CD8-positive, alpha-beta memory T cell (primary cell): ENCODE results near the gene PABPN1L. TPM values are rescaled to one million over a fixed set of nuclear protein-coding genes. Genes with fewer than 3 reads are reported as not detected.
"Not testable (repeated sequence)": the region's sequence is repeated elsewhere in the genome, so short reads cannot be mapped to it uniquely, and the experiment has no call there.

Experiments used
- CTCF ChIA-PET: fragments of 350-600 bp; sonication (Branson Sonifier 250); formaldehyde crosslinking; loops from one replicate; lab custom pipeline; 2021; ENCODE audit warnings: antibody characterized with exemption; lab: Charles Lee
- POLR2A ChIA-PET: fragments of 350-600 bp; sonication (Branson Sonifier 250); formaldehyde crosslinking; loops from one replicate; lab custom pipeline; 2021; ENCODE audit warnings: antibody characterized with exemption; lab: Charles Lee
- DNase-seq, 5 donors: peaks; one replicate each; pipeline versions ENCODE4 v3.0.0 to v3.0.0-alpha.2; 2020 to 2022; ENCODE audit warnings: mixed read lengths in 1 of 5
- H3K27ac ChIP-seq: one replicate; pipeline ENCODE4 v1.7.0; 2013; ENCODE audit warnings: low read depth, mild to moderate bottlenecking, low read length, moderate library complexity
- H3K27me3 ChIP-seq: 2 replicates; pipeline ENCODE4 v1.7.0; 2013; ENCODE audit warnings: low read length, mild to moderate bottlenecking; ENCODE audit not compliant: insufficient read depth, poor library complexity, severe bottlenecking
- H3K36me3 ChIP-seq: 2 replicates; pipeline ENCODE4 v1.7.0; 2013; ENCODE audit warnings: mild to moderate bottlenecking, low read length, moderate library complexity; ENCODE audit not compliant: insufficient read depth
- H3K4me1 ChIP-seq: 2 replicates; pipeline ENCODE4 v1.7.0; 2013; ENCODE audit warnings: mild to moderate bottlenecking, low read length, moderate library complexity; ENCODE audit not compliant: insufficient read depth
- H3K4me3 ChIP-seq: 2 replicates; pipeline ENCODE4 v1.7.0; 2013; ENCODE audit warnings: mild to moderate bottlenecking, low read length
- H3K9me3 ChIP-seq: 2 replicates; pipeline ENCODE4 v1.7.0; 2013; ENCODE audit warnings: mild to moderate bottlenecking, low read length
- H3K27ac Mint-ChIP-seq, 8 donors: one replicate each; pipeline ENCODE4 v1.8.0; 2020 to 2021; ENCODE audit warnings: mixed read lengths in 8 of 8, mild to moderate bottlenecking in 6 of 8, inconsistent platforms in 3 of 8, moderate library complexity in 3 of 8
- H3K27me3 Mint-ChIP-seq, 2 donors: one replicate each; pipeline ENCODE4 v1.8.0; 2020 to 2021; ENCODE audit warnings: mixed read lengths in 2 of 2, mild to moderate bottlenecking in 1 of 2, moderate library complexity in 1 of 2
- H3K36me3 Mint-ChIP-seq, 3 donors: one replicate each; pipeline ENCODE4 v1.8.0; 2020 to 2021; ENCODE audit warnings: mixed read lengths in 3 of 3, inconsistent platforms in 1 of 3, mild to moderate bottlenecking in 1 of 3
- H3K4me1 Mint-ChIP-seq, 3 donors: one replicate each; pipeline ENCODE4 v1.8.0; 2020 to 2021; ENCODE audit warnings: mixed read lengths in 3 of 3, inconsistent platforms in 1 of 3, mild to moderate bottlenecking in 1 of 3
- H3K4me3 Mint-ChIP-seq, 7 donors: one replicate each; pipeline ENCODE4 v1.8.0; 2020 to 2021; ENCODE audit warnings: mixed read lengths in 7 of 7, mild to moderate bottlenecking in 6 of 7, moderate library complexity in 4 of 7, inconsistent platforms in 2 of 7
- H3K9me3 Mint-ChIP-seq, 5 donors: one replicate each; pipeline ENCODE4 v1.8.0; 2020 to 2022; ENCODE audit warnings: mixed read lengths in 5 of 5, mild to moderate bottlenecking in 3 of 5, moderate library complexity in 2 of 5, inconsistent platforms in 1 of 5
- polyA plus RNA-seq: library from polyadenylated mRNA; unstranded; fragments of 300-500 nt; fragmentation: Illumina TruSeq; gene quantifications from one replicate; pipeline ENCODE4 v1.2.3, GENCODE V29; 2021
- total RNA-seq, 2 experiments: library from RNA; stranded (reverse); gene quantifications; one replicate each; pipeline ENCODE4 v1.2.3, GENCODE V29; 2021

The PABPN1L gene
- total and polyA plus RNA-seq, 3 experiments from 2014 or later: not detected

- Mint-ChIP-seq H3K9me3 (no peaks in the 10 kb centered on the region), H3K36me3 (no peaks in the 10 kb centered on the region), H3K4me1 (no peaks in the 10 kb centered on the region), H3K27ac (no peak overlapping the region), H3K27me3 (no peaks in the 10 kb centered on the region), H3K4me3 (no peak overlapping the region)
- no peaks in the 10 kb centered on the region for H3K4me1 ChIP-seq
- H3K9me3 ChIP-seq: no peaks in the 10 kb centered on the region
- no peaks in the 10 kb centered on the region for H3K36me3 ChIP-seq
- no peaks in the 10 kb centered on the region for H3K27me3 ChIP-seq
- ChIA-PET CTCF (no interaction called here), POLR2A (no interaction called here)
- no peak for DNase-seq
- no peak overlapping the region for H3K4me3 ChIP-seq
- H3K27ac ChIP-seq: no peak overlapping the region
Observed at GRCh38 chr16:88896238-88897070, 30.0 kb upstream of the PABPN1L start.

GRCh38 chr16:88895335-88895734 lies 28.9 kb upstream of the PABPN1L start:
- no peaks in the 10 kb centered on the region for H3K9me3 Mint-ChIP-seq
- H3K4me1 ChIP-seq: no peaks in the 10 kb centered on the region
- ChIA-PET POLR2A (no interaction called here), CTCF (no interaction called here)
- H3K4me1 Mint-ChIP-seq: no peaks in the 10 kb centered on the region
- no peak overlapping the region for H3K27ac ChIP-seq
- no peak overlapping the region for H3K4me3 ChIP-seq
- no peak overlapping the region for H3K27ac Mint-ChIP-seq
- H3K36me3 Mint-ChIP-seq: no peaks in the 10 kb centered on the region
- no peaks in the 10 kb centered on the region for H3K36me3 ChIP-seq
- H3K27me3 Mint-ChIP-seq: no peaks in the 10 kb centered on the region
- H3K9me3 ChIP-seq: no peaks in the 10 kb centered on the region
- H3K27me3 ChIP-seq: no peaks in the 10 kb centered on the region
- no peak overlapping the region for H3K4me3 Mint-ChIP-seq
- no peak for DNase-seq

DNA sequence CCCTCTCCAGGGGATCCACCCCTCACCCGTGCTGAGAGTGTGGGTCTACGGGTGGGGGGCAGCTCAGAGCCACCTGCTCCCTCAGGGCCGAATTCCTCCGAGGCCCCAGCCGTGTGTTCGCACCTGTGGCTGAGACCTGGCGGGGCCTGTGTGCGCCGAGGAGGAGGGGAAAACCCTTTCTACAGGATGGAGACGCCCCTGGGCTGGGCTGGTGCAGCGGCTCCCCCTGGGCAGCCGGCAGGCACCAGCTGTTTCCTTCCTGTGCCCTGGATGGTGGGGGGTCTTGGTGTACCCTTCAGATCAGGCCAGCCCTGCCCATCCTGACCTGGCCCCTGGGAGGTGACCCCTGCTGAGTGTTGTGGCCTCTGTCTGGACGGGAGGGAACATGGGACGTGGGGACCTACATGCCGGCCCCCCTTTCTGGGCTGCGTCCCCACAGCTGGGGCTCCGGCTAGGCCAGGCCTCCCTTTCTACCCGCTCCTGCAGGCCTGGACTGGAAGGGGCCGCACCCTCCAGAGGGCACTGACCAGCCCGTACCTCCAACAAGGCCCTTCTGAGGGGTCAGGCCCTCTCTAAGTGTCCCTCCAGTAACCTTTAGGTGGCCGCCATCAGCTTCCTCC lies 28.3 kb upstream of the PABPN1L start:
- Histone ChIP-seq H3K9me3 (no peaks in the 10 kb centered on the region), H3K4me3 (no peak overlapping the region), H3K36me3 (no peaks in the 10 kb centered on the region), H3K27me3 (no peaks in the 10 kb centered on the region), H3K27ac (no peak overlapping the region), H3K4me1 (no peaks in the 10 kb centered on the region)
- ChIA-PET POLR2A (no interaction called here), CTCF (no interaction called here)
- H3K27ac Mint-ChIP-seq: no peak overlapping the region
- H3K36me3 Mint-ChIP-seq: no peaks in the 10 kb centered on the region
- H3K9me3 Mint-ChIP-seq: no peaks in the 10 kb centered on the region
- H3K4me1 Mint-ChIP-seq: no peaks in the 10 kb centered on the region
- no peak for DNase-seq
- H3K4me3 Mint-ChIP-seq: no peak overlapping the region
- H3K27me3 Mint-ChIP-seq: no peaks in the 10 kb centered on the region

- H3K9me3 Mint-ChIP-seq, H3K36me3 Mint-ChIP-seq, H3K27ac Mint-ChIP-seq, H3K27me3 Mint-ChIP-seq, DNase-seq, H3K4me3 Mint-ChIP-seq, CTCF ChIA-PET, H3K27me3 ChIP-seq, H3K27ac ChIP-seq, POLR2A ChIA-PET, H3K4me1 Mint-ChIP-seq, H3K4me3 ChIP-seq, H3K9me3 ChIP-seq, H3K4me1 ChIP-seq, H3K36me3 ChIP-seq: not testable (repeated sequence)
Observed at GRCh38 chr16:88894266-88894665, 27.8 kb upstream of the PABPN1L start.

DNA sequence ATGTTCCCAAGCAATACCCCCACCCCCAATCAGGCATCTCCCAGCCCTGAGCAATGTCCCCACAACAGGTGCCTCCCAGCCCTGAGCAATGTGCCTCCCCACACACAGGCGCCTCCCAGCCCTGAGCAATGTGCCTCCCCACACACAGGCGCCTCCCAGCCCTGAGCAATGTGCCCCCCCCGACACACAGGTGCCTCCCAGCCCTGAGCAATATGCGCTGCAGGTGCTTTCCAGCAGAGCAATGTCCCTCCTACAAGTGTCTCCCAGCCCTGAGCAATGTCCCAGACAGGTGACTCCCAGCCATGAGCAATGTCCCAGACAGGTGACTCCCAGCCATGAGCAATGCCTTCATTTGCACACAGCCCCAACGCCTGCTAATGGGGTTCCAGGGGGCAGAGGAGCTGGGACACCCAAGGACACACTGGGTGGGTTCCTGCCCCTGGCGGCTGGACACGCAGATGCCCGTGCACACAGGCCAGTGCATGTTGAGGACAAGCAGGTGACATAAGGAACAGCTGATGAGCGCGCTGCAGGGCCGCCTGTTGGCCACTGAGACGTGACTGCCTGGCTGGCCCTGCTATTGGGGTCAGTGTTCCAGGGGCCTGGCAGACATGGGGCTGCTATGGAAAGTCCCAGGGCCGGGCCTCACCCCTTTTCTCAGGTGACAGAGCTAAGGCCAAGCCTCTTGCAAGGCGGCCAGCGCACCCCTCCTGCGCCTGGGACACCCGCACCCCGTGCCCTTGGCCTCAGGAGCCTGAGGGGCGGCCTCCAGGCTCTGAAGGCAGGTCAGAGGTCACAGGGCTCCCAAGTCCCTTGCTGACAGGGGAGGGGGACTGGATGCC lies 26.9 kb upstream of the PABPN1L start:
- Histone ChIP-seq H3K4me1 (no peaks in the 10 kb centered on the region), H3K27ac (no peak overlapping the region), H3K9me3 (no peaks in the 10 kb centered on the region), H3K4me3 (no peak overlapping the region), H3K27me3 (no peaks in the 10 kb centered on the region), H3K36me3 (no peaks in the 10 kb centered on the region)
- Mint-ChIP-seq H3K36me3 (no peaks in the 10 kb centered on the region), H3K27ac (no peak overlapping the region), H3K9me3 (no peaks in the 10 kb centered on the region), H3K4me1 (no peaks in the 10 kb centered on the region), H3K27me3 (no peaks in the 10 kb centered on the region), H3K4me3 (no peak overlapping the region)
- ChIA-PET POLR2A (no interaction called here), CTCF (no interaction called here)
- DNase-seq: no peak

DNA sequence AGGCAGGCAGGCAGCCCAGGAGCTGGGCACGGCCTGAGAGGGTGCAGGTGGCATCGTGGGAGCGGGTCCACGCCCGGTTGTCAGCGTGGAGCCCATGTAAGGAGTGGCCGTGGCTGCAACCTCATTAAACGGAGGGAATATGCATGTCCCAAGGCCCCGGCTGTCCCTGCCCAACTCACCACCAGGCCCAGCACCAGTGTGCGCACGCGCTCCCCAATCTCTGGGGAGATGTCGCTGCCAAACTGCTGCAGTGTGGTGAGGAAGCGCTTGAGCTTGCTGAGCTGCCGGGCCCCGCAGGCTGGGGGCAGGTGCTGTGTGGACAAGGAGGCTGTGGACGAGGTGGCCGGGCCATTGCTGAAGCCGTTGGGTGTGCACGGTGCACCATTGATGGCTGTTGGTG lies 25.6 kb upstream of the PABPN1L start:
- Mint-ChIP-seq H3K4me3 (no peak overlapping the region), H3K36me3 (no peaks in the 10 kb centered on the region), H3K27ac (no peak overlapping the region), H3K4me1 (no peaks in the 10 kb centered on the region), H3K27me3 (no peaks in the 10 kb centered on the region), H3K9me3 (no peaks in the 10 kb centered on the region)
- Histone ChIP-seq H3K36me3 (no peaks in the 10 kb centered on the region), H3K27me3 (no peaks in the 10 kb centered on the region), H3K4me1 (no peaks in the 10 kb centered on the region), H3K9me3 (no peaks in the 10 kb centered on the region), H3K4me3 (no peak overlapping the region), H3K27ac (no peak overlapping the region)
- POLR2A ChIA-PET: no interaction called here
- DNase-seq: no peak
- CTCF ChIA-PET: no interaction called here

DNA sequence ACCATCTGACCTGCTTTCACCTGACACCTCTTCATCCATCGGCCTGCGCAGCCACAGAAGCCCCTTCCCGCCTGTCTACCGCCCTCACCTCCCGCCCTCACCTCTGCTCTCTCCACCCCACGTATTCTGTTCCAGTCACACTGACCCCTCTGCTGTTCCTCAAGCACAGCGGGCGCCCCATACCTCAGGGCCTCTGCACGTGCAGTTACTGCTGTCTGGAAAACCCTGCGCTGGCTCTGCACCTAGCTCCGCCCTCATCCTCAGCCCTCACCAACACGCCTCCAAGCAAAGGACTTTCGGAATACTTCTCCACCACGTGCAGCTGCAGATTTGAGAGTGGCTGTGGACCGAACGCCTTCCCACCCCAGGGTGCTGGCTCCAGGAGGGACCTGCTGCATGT lies 24.6 kb upstream of the PABPN1L start:
- no peaks in the 10 kb centered on the region for H3K36me3 ChIP-seq
- H3K4me1 ChIP-seq: no peaks in the 10 kb centered on the region
- no peak overlapping the region for H3K4me3 ChIP-seq
- H3K27me3 ChIP-seq: no peaks in the 10 kb centered on the region
- no peaks in the 10 kb centered on the region for H3K27me3 Mint-ChIP-seq
- H3K9me3 Mint-ChIP-seq: no peaks in the 10 kb centered on the region
- H3K9me3 ChIP-seq: no peaks in the 10 kb centered on the region
- POLR2A ChIA-PET: no interaction called here
- no peak overlapping the region for H3K27ac ChIP-seq
- CTCF ChIA-PET: no interaction called here
- no peak for DNase-seq
- no peaks in the 10 kb centered on the region for H3K36me3 Mint-ChIP-seq
- H3K4me3 Mint-ChIP-seq: no peak overlapping the region
- H3K4me1 Mint-ChIP-seq: no peaks in the 10 kb centered on the region
- peak overlapping the region in 1 of 8 donors; percentile 65 for H3K27ac Mint-ChIP-seq

- H3K27me3 Mint-ChIP-seq, H3K4me3 Mint-ChIP-seq, H3K27me3 ChIP-seq, H3K27ac Mint-ChIP-seq, H3K27ac ChIP-seq, CTCF ChIA-PET, H3K36me3 ChIP-seq, H3K4me1 ChIP-seq, H3K9me3 Mint-ChIP-seq, H3K9me3 ChIP-seq, DNase-seq, H3K4me3 ChIP-seq, H3K4me1 Mint-ChIP-seq, POLR2A ChIA-PET, H3K36me3 Mint-ChIP-seq: not testable (repeated sequence)
Observed at GRCh38 chr16:88889702-88890352, 23.4 kb upstream of the PABPN1L start.
